HG02885 (cell line): ENCODE measurements around the gene DHX34.
"Not testable (repeated sequence)": the region's sequence is repeated elsewhere in the genome, so short reads cannot be mapped to it uniquely, and the experiment has no call there.

Experiments used
- ATAC-seq: cut with Tn5 transposase; IDR thresholded peaks from one replicate; pipeline ENCODE4 v1.9.1; 2021; ENCODE audit warnings: mild to moderate bottlenecking; ENCODE audit not compliant: unreplicated experiment, poor library complexity

The DHX34 gene

DNA sequence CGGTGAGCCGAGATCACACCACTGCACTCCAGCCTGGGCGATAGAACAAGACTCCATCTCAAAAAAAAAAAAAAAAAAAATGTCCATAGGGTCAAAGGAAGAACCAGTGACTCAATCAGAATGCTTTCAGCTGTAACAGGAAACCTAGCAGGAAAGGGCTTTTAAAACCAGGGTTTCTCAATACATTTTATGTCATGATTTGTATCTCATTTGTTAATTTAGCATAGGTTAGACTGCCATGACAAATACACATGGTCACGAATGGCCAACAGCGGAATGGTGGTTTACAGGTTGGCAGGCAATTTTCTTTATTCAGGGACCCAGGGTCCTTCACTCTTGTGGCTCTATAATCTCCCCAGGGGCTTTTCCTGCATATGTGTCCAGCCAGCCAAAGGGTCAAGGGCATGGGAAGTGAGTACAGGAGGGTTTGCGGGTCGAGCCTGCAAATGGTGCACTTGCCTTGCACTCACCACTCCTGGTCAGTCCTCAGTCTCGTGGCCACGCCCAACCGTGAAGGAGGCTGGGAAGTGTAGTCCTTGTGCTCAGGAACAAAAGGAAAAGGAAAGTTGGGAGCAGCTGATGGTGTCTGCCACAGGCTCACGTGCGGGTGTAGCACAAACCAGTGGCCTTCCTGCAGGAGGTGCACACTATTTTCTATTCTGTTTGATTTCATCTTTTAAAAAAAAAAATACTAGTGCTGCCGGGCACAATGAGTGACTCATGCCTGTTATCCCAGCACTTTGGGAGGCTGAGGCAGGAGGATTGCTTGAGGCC, 14.8 kb downstream of the DHX34 start:
- ATAC-seq = no peak

DNA sequence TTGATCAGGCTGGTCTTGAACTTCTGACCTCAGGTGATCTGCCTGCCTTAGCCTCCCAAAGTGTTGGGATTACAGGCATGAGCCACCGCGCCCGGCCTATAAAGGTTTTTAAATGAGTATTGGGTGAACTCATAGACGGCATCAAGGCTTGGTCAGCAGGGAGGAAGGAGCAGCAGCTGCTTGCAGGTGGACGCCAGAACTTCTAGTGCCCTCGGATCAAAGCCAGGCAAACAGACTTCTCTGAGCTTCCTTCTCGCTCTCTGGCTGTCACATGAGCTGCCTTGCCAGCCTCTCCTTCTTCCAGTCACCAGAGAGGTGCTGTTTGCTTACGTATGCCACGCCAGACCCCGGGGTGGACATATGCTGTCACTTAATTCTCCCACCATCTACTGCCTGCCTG, 16.3 kb downstream of the DHX34 start:
- not testable (repeated sequence) for ATAC-seq

DNA sequence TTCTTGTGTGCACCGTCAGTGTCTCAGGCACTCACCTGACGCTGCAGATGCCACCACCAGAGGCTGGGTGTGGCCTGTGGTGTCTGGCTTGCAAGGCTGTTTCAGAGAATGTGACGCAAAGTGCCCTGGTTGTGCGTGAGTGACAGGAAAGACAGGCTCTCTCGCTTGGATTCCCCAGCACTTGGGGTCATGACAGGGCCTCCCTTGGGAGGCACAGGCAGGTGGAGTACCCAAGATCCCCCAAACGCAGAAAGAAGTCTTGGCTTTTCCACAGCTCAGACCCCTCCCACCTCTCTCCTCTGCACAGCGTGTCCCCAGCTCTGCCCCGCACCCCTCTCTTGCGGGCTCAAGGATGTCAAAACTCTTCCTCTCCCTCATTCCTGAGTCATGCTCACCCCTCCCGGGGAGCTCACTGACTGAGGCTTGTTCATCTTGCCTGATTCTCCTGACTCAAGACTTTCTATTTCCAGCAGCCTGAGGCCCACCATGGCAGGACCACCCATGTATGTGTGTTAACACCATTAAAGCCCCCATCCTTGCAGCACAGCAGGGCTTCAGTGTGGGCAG, 21.0 kb downstream of the DHX34 start:
- ATAC-seq = no peak

GRCh38 chr19:47371261-47371660, 22.1 kb downstream of the DHX34 start:
- ATAC-seq = no peak

- ATAC-seq = no peak
These were observed 23.5 kb downstream of the DHX34 start for GRCh38 chr19:47372603-47373002.

GRCh38 chr19:47373246-47374240, 24.4 kb downstream of the DHX34 start:
- no peak for ATAC-seq

DNA sequence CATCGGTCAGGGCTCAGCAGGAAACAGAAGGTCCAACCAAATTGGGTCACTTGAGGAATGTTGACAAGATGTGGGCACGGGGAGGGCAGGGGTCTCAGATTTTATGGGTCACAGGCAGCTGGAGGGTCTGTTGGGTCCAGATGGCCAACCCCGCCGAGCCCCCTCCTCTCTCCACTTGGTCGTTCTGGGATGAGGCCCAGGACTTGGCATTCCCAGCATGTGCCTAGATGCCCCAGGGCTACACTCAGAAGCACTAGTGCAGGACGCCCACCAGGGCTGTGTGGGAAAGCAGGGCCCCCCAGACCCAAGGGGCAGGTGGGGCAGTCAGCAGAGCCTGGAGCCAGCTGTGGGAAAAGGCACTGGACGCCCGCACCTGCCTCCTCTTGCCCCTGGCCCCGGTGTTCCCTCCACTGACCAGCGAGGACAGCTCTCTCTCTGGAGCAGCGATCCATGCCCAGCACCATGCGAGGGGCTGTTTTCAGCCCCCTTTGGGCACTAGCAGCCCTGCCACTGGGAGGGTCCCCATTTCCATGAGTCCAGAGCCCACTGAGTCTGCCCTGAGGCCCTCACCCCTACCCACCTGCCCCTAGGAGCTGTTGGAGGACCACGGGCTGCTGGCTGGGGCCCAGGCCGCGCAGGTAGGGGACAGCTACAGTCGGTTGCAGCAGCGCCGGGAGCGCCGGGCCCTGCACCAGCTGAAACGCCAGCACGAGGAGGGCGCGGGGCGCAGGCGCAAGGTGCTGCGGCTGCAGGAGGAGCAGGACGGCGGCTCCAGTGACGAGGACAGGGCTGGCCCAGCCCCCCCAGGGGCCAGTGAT, 26.0 kb downstream of the DHX34 start:
- ATAC-seq = no peak

GRCh38 chr19:47375694-47376588, 26.8 kb downstream of the DHX34 start:
- no peak for ATAC-seq

- ATAC-seq = no peak
These were observed 27.6 kb downstream of the DHX34 start for GRCh38 chr19:47376589-47377144.

DNA sequence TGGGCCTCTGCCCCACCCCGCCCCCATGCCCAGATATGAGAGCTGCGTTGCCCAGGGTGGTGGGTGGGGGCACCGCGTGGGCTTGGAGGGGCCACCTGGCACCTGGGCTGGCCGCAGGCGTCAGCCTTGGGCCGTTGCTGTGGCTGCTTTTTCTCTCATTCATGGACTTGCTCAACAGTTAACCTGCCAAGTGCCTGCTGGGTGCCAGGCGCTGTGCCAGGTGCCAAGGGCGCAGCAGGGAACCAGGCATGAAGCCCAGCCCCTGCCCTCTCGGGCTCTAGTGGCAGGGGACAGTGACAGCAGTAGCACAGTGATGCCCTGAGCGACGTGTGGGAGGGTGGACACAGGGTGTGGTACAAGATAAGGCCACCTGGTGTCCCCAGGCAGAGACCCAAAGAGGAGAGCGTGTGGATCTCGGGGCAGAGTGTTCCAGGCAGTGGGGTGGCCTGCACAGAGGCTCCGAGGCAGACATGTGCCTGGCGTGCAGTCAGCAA, 28.1 kb downstream of the DHX34 start:
- ATAC-seq = no peak

GRCh38 chr19:47377801-47378200, 28.7 kb downstream of the DHX34 start:
- no peak for ATAC-seq

GRCh38 chr19:47378246-47378645, 29.1 kb downstream of the DHX34 start:
- no peak for ATAC-seq

- no peak for ATAC-seq
These were observed 30.3 kb downstream of the DHX34 start for GRCh38 chr19:47379381-47379938.

DNA sequence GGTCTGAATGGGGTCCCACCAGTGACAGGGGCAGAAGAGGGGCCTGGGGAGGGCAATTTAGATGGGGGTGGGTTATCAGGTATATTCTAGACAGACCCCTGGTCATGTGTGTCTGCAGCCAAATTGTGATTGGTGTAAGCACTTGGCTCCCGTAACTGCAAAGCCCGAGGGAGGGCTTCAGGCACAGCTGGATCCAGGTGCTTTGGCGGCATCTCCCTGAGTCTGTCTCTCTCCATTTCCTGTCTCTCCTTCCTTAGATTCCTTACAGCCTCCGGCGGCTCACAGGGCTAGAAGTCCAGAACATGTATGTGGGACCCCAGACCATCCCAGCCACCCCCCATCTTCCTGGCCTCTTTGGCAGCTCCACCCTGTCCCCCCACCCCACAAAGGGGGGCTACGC, 31.4 kb downstream of the DHX34 start:
- ATAC-seq = no peak

DNA sequence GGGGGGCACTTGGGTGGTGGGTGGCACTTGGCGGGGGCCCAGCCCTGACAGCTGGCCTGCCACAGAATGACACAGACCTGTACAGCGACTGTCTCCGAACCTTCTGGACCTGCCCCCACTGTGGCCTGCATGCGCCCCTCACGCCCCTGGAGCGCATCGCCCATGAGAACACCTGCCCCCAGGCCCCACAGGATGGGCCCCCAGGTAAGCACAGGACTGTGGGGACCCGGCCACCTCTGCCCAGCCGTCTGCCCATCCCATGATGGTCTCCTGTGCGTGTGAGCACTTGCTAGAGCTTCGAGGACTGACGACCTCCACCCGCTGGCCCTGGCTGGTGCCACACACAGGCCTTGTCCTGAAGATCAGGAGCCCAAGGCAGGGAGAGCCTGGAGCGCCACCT, 32.0 kb downstream of the DHX34 start:
- no peak for ATAC-seq

- no peak for ATAC-seq
These were observed 32.7 kb downstream of the DHX34 start for GRCh38 chr19:47381653-47382279.

DNA sequence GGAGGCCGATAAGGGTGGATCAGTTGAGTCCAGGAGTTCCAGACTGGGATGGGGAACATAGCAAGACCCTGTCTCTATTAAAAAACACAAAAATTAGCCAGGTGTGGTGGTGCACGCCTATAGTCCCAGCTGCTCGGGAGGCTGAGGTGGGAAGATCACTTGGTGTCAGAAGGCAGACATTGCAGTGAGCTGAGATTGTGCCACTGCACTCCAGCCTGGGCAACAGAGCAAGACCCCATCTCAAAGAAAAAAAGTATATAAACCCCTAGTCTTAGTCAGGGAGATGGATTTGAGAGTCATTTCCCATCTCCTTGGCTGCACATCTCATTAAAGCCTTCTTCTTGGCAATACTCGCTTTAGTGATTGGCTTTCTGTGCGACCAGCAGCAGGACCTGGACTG, 34.8 kb downstream of the DHX34 start:
- ATAC-seq = not testable (repeated sequence)

DNA sequence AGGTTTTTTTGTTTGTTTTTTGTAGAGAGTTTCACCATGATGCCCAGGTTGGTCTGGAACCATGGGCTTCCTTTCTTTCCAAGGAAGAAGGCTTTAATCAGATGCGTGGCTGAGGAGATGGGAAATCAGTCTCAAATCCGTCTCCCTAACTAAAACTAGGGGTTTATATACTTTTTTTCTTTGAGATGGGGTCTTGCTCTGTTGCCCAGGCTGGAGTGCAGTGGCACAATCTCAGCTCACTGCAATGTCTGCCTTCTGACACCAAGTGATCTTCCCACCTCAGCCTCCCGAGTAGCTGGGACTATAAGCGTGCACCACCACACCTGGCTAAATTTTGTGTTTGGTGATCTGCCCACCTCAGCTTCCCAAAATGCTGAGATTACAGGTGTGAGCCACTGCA, 35.4 kb downstream of the DHX34 start:
- not testable (repeated sequence) for ATAC-seq
